ENCODE results near the gene TIPARP. TPM values are rescaled to one million over a fixed set of nuclear protein-coding genes. Genes with fewer than 3 reads are reported as not detected.
"Not testable (repeated sequence)": the region's sequence is repeated elsewhere in the genome, so short reads cannot be mapped to it uniquely, and the experiment has no call there.

The TIPARP gene
- total and polyA plus RNA-seq, 7 donors, result 12.2 to 42.8 (median 25.8) TPM

- Histone ChIP-seq H3K4me3 (no peak overlapping the region), H3K9me3 (no peaks in the 10 kb centered on the region), H3K4me1 (no peaks in the 10 kb centered on the region), H3K36me3 (no peaks in the 10 kb centered on the region), H3K27ac (no peak overlapping the region), H3K27me3 (no peaks in the 10 kb centered on the region)
- intact Hi-C loops (cut with DNase I), result no loop called here
- WGBS, 2 donors, result 92 to 93% methylated on average over 4 of the region's 4 CpGs
- DNase-seq, result no peak
- TF ChIP-seq POLR2AphosphoS5 (IDR thresholded peaks at IDR 0.05), result no peak
- TF ChIP-seq, protein P1, sequence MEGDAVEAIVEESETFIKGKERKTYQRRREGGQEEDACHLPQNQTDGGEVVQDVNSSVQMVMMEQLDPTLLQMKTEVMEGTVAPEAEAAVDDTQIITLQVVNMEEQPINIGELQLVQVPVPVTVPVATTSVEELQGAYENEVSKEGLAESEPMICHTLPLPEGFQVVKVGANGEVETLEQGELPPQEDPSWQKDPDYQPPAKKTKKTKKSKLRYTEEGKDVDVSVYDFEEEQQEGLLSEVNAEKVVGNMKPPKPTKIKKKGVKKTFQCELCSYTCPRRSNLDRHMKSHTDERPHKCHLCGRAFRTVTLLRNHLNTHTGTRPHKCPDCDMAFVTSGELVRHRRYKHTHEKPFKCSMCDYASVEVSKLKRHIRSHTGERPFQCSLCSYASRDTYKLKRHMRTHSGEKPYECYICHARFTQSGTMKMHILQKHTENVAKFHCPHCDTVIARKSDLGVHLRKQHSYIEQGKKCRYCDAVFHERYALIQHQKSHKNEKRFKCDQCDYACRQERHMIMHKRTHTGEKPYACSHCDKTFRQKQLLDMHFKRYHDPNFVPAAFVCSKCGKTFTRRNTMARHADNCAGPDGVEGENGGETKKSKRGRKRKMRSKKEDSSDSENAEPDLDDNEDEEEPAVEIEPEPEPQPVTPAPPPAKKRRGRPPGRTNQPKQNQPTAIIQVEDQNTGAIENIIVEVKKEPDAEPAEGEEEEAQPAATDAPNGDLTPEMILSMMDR (IDR thresholded peaks at IDR 0.05), result no peak
- no peak for TF ChIP-seq POLR2A (IDR thresholded peaks at IDR 0.05)
Observed at GRCh38 chr3:156732715-156733421, 58.5 kb downstream of the TIPARP start.

DNA sequence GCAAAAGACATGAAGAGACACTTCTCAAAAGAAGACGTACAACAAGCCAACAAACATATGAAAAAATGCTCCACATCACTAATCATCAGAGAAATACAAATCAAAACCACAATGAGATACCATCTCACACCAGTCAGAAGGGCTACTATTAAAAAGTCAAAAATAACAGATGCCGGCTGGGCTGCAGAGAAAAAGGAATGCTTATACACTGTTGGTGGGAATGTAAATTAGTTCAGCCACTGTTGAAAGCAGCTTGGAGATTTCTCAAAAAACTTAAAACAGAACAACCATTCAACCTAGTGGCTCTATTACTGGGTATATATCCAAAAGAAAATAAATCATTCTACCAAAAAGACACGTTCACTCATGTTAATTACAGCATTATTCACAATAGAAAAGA, 60.3 kb downstream of the TIPARP start:
- H3K27me3 ChIP-seq; H3K27ac ChIP-seq; DNase-seq; H3K9me3 ChIP-seq; intact Hi-C loops (cut with DNase I); H3K4me1 ChIP-seq; H3K4me3 ChIP-seq; H3K36me3 ChIP-seq: not testable (repeated sequence)
- 53 to 63% methylated on average over 3 of the region's 3 CpGs for WGBS, 2 donors

DNA sequence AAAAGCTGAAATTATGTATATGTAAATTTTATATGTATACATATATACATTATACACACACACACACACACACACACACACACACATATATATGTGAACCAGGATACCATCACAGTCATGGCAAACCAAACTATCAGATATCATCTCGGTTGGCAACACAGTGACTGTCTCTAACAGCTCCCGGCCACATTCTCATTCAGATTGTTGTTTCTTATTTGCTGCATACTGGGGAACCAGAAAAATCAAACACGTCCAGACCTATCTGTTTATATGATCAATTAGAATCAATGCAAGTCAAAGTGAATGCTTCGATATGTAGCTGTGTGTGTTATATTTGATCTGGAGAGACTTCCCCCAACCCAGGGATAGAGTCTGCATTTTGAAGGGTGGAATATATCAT, 61.1 kb downstream of the TIPARP start:
- H3K9me3 ChIP-seq, result no peaks in the 10 kb centered on the region
- no peaks in the 10 kb centered on the region for H3K27me3 ChIP-seq
- intact Hi-C loops (cut with DNase I), result no loop called here
- H3K27ac ChIP-seq, result no peak overlapping the region
- no peak for DNase-seq
- 72 to 88% methylated on average over 4 of the region's 4 CpGs for WGBS, 2 donors
- H3K36me3 ChIP-seq, result no peaks in the 10 kb centered on the region
- no peaks in the 10 kb centered on the region for H3K4me1 ChIP-seq
- TF ChIP-seq, protein P1 (IDR thresholded peaks at IDR 0.05), result no peak
- no peak for TF ChIP-seq POLR2AphosphoS5 (IDR thresholded peaks at IDR 0.05)
- H3K4me3 ChIP-seq, result no peak overlapping the region

GRCh38 chr3:156737049-156737448, 62.7 kb downstream of the TIPARP start:
- 92 to 97% methylated on average over 3 of the region's 3 CpGs for WGBS, 2 donors
- H3K4me1 ChIP-seq; H3K4me3 ChIP-seq; H3K27me3 ChIP-seq; DNase-seq; H3K36me3 ChIP-seq; H3K27ac ChIP-seq; H3K9me3 ChIP-seq; intact Hi-C loops (cut with DNase I): not testable (repeated sequence)

DNA sequence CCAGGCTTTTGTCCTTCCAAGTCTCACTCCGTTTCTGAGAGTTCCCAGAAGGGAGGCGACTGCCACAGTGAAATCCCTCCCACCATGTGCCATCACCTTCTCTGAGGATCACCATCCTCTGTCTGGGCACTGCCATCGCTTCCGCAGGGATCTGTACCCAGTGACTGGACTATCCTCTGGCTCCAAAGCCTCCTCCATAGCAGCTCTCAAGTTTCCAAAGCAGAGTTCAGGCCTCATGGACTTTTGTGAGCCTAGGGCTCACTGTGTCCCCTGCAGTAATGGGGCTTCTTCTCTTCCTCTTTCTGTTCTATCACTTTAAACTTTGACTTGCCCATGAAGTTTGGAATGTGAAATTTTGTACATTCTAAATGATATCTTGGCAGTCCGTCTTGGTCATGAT, 63.9 kb downstream of the TIPARP start:
- no peak for DNase-seq
- no peak for TF ChIP-seq EP300 (IDR thresholded peaks at IDR 0.05)
- TF ChIP-seq, protein P1 (IDR thresholded peaks at IDR 0.05), result no peak
- intact Hi-C loops (cut with DNase I), result no loop called here
- Histone ChIP-seq H3K27me3 (no peaks in the 10 kb centered on the region), H3K27ac (no peak overlapping the region), H3K4me3 (no peak overlapping the region), H3K36me3 (no peaks in the 10 kb centered on the region), H3K4me1 (no peaks in the 10 kb centered on the region), H3K9me3 (no peaks in the 10 kb centered on the region)
- 88 to 91% methylated on average over 5 of the region's 5 CpGs for WGBS, 2 donors

DNA sequence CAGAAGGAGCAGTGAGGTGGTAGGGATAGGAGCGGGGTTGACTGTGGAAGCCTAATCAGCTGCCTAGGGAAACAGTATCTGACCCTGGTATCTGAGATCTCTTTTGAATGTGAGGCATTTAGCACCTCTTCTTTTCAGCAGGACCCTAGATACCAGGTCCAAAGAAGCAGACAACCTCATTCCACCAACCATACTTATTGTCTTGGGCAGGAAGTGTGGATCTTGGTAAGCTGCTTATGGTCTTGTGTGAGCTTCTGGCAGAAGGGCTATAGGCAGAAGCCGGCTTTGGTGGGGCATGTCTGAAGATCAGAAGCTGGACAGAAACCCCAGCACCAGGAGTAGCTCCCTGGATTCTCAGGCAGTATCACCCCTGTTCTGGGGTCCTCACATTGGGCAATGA, 65.6 kb downstream of the TIPARP start:
- Histone ChIP-seq H3K27me3 (no peaks in the 10 kb centered on the region), H3K4me1 (no peaks in the 10 kb centered on the region), H3K4me3 (no peak overlapping the region), H3K36me3 (no peaks in the 10 kb centered on the region), H3K27ac (no peak overlapping the region), H3K9me3 (no peaks in the 10 kb centered on the region)
- 96% methylated on average over 2 of the region's 2 CpGs for WGBS, 2 donors
- TF ChIP-seq POLR2AphosphoS5 (IDR thresholded peaks at IDR 0.05) (no peak), POLR2A (IDR thresholded peaks at IDR 0.05) (no peak), EP300 (IDR thresholded peaks at IDR 0.05) (no peak)
- TF ChIP-seq, protein P1 (IDR thresholded peaks at IDR 0.05), result no peak
- intact Hi-C loops (cut with DNase I), result no loop called here
- no peak for DNase-seq

- DNase-seq; H3K27ac ChIP-seq; H3K36me3 ChIP-seq; H3K27me3 ChIP-seq; H3K4me3 ChIP-seq; H3K4me1 ChIP-seq; intact Hi-C loops (cut with DNase I); H3K9me3 ChIP-seq: not testable (repeated sequence)
- 97 to 98% methylated on average over 34 of the region's 34 CpGs for WGBS, 2 donors
Observed at GRCh38 chr3:156740581-156740980, 66.2 kb downstream of the TIPARP start.

All from sigmoid colon (tissue), 7 donors.